Measurements from ENCODE around the gene TLK1.

Gene TLK1

DNA sequence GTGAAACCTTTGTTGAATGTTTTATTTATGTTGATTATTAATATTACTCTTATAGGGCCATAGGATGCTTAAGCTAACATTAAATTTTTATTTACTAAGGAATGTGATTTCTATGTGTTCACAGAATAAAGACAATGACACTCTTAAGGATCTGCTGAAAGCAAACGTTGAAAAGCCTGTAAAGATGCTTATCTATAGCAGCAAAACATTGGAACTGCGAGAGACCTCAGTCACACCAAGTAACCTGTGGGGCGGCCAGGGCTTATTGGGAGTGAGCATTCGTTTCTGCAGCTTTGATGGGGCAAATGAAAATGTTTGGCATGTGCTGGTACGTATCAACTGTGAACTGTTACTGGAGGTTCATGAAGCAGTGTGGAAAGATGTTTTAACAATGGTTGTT is 211.3 kb downstream of the TLK1 start (continued):
- TF ChIP-seq, protein P1, sequence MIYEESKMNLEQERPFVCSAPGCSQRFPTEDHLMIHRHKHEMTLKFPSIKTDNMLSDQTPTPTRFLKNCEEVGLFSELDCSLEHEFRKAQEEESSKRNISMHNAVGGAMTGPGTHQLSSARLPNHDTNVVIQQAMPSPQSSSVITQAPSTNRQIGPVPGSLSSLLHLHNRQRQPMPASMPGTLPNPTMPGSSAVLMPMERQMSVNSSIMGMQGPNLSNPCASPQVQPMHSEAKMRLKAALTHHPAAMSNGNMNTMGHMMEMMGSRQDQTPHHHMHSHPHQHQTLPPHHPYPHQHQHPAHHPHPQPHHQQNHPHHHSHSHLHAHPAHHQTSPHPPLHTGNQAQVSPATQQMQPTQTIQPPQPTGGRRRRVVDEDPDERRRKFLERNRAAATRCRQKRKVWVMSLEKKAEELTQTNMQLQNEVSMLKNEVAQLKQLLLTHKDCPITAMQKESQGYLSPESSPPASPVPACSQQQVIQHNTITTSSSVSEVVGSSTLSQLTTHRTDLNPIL (CRISPR knock-in tag; IDR thresholded peaks at IDR 0.05; ENCODE audit: low read depth), result no peak
- no peak for TF ChIP-seq TOX (CRISPR knock-in tag; IDR thresholded peaks at IDR 0.05; ENCODE audit: borderline replicate concordance)

- ATAC-seq, result no peak
- no peak for TF ChIP-seq ZNF565 (CRISPR knock-in tag; conservative IDR thresholded peaks at IDR 0.05; ENCODE audit: low read depth)
- TF ChIP-seq ZC3H10 (CRISPR knock-in tag; IDR thresholded peaks at IDR 0.05), result no peak
- no peak for TF ChIP-seq PPARA (CRISPR knock-in tag; IDR thresholded peaks at IDR 0.05; ENCODE audit: borderline replicate concordance)
- TF ChIP-seq ZNF70 (CRISPR knock-in tag; IDR thresholded peaks at IDR 0.05), result no peak
- TF ChIP-seq ZFP30 (CRISPR knock-in tag; IDR thresholded peaks at IDR 0.05), result no peak
Measured at GRCh38 chr2:170944545-170944944, 216.1 kb downstream of the TLK1 start.

GRCh38 chr2:170943596-170943995 is 217.1 kb downstream of the TLK1 start:
- no peak for ATAC-seq
- TF ChIP-seq ISL1 (CRISPR knock-in tag; IDR thresholded peaks at IDR 0.05) (no peak), ARNTL (CRISPR knock-in tag; IDR thresholded peaks at IDR 0.05; ENCODE audit: borderline replicate concordance, low read depth) (no peak), CSDC2 (CRISPR knock-in tag; IDR thresholded peaks at IDR 0.05) (no peak), ZC3H10 (CRISPR knock-in tag; IDR thresholded peaks at IDR 0.05) (no peak), RARB (CRISPR knock-in tag; IDR thresholded peaks at IDR 0.05) (no peak), TSHZ2 (CRISPR knock-in tag; IDR thresholded peaks at IDR 0.05) (no peak), ZNF8 (CRISPR knock-in tag; IDR thresholded peaks at IDR 0.05) (no peak), PPARA (CRISPR knock-in tag; IDR thresholded peaks at IDR 0.05; ENCODE audit: borderline replicate concordance) (no peak)
- TF ChIP-seq, protein P2, sequence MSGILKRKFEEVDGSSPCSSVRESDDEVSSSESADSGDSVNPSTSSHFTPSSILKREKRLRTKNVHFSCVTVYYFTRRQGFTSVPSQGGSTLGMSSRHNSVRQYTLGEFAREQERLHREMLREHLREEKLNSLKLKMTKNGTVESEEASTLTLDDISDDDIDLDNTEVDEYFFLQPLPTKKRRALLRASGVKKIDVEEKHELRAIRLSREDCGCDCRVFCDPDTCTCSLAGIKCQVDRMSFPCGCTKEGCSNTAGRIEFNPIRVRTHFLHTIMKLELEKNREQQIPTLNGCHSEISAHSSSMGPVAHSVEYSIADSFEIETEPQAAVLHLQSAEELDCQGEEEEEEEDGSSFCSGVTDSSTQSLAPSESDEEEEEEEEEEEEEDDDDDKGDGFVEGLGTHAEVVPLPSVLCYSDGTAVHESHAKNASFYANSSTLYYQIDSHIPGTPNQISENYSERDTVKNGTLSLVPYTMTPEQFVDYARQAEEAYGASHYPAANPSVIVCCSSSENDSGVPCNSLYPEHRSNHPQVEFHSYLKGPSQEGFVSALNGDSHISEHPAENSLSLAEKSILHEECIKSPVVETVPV (CRISPR knock-in tag; IDR thresholded peaks at IDR 0.05), result no peak

DNA sequence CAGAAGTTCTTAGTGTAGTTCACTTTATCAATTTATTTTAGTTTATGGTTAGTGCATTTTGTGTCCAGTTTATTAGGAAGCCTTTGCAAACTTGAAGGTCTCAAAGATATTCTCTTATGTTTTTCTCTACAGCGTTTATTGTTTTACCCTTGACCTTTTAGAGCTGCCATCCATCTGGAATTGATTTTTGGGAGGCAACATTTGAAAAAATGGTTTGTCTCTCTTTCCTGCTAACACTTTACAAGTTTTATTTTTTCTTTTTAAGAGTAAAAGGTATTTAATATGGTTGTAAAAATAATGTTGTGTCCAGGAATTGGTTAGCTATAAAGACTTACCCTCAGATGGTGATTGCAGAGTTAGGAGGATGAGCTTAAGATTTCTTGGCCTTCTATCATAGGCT is 217.7 kb downstream of the TLK1 start:
- no peak for ATAC-seq
- TF ChIP-seq, protein P1 (CRISPR knock-in tag; IDR thresholded peaks at IDR 0.05; ENCODE audit: low read depth), result no peak
- TF ChIP-seq TOX (CRISPR knock-in tag; IDR thresholded peaks at IDR 0.05; ENCODE audit: borderline replicate concordance) (no peak), BACH2 (CRISPR knock-in tag; IDR thresholded peaks at IDR 0.05; ENCODE audit: borderline replicate concordance) (no peak), GLIS3 (CRISPR knock-in tag; IDR thresholded peaks at IDR 0.05) (no peak), PATZ1 (CRISPR knock-in tag; IDR thresholded peaks at IDR 0.05; ENCODE audit: borderline replicate concordance) (no peak), ZNF70 (CRISPR knock-in tag; IDR thresholded peaks at IDR 0.05) (no peak), TSHZ2 (CRISPR knock-in tag; IDR thresholded peaks at IDR 0.05) (no peak), ZNF565 (CRISPR knock-in tag; conservative IDR thresholded peaks at IDR 0.05; ENCODE audit: low read depth) (no peak), PPARA (CRISPR knock-in tag; IDR thresholded peaks at IDR 0.05; ENCODE audit: borderline replicate concordance) (no peak), ARNTL (CRISPR knock-in tag; IDR thresholded peaks at IDR 0.05; ENCODE audit: borderline replicate concordance, low read depth) (no peak), SNAI2 (CRISPR knock-in tag; IDR thresholded peaks at IDR 0.05) (no peak), ZC3H10 (CRISPR knock-in tag; IDR thresholded peaks at IDR 0.05) (no peak), TCF4 (CRISPR knock-in tag; IDR thresholded peaks at IDR 0.05; ENCODE audit: borderline replicate concordance) (no peak), ZFP30 (CRISPR knock-in tag; IDR thresholded peaks at IDR 0.05) (no peak), ISL1 (CRISPR knock-in tag; IDR thresholded peaks at IDR 0.05) (no peak)
- TF ChIP-seq, protein P3, sequence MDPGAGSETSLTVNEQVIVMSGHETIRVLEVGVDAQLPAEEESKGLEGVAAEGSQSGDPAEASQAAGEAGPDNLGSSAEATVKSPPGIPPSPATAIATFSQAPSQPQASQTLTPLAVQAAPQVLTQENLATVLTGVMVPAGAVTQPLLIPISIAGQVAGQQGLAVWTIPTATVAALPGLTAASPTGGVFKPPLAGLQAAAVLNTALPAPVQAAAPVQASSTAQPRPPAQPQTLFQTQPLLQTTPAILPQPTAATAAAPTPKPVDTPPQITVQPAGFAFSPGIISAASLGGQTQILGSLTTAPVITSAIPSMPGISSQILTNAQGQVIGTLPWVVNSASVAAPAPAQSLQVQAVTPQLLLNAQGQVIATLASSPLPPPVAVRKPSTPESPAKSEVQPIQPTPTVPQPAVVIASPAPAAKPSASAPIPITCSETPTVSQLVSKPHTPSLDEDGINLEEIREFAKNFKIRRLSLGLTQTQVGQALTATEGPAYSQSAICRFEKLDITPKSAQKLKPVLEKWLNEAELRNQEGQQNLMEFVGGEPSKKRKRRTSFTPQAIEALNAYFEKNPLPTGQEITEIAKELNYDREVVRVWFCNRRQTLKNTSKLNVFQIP (CRISPR knock-in tag; IDR thresholded peaks at IDR 0.05; ENCODE audit: borderline replicate concordance, low read depth), result no peak
- TF ChIP-seq, protein P2 (CRISPR knock-in tag; IDR thresholded peaks at IDR 0.05), result no peak
